ENCODE results near the gene CCBE1.

Gene CCBE1

DNA sequence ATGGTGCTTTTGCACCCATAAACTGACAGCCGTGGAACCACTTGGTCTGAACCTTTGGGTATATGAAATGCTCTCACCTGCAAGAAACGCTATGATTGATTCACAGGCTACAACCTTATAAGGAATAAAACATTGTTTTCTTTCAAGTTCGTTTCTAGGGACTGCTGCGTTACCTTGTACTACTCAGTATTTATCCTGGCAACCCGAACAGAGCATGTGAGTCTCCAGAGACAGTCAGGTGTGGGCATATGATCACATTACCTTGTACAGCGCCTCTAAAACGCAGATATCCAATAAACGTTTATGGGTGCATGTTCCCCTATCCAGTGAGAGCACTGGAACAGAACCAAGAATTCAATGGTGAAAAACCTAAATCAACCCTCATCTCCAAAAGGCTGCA is 1.7 kb downstream of the CCBE1 start:
- H3K4me3 ChIP-seq (ENCODE audit: low read depth, low read length) = no peak overlapping the region

DNA sequence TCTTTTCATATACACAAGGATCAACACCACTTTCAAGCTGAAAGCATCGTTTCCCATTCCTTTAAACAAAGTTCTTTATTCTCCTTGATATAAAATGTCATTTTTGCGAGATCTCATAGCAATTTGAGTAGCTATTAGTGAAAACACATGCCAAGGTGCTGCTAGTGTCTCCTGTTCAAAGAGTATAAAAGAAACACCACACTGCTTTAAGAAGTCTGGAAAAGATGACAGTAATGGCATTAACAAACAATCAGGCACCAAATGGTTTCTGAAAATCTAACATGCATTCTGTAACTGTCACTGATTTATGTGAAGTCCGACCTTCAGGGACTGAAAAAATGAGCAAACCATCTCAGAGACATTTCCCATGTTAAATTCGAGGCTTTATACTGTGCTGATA is 2.4 kb downstream of the CCBE1 start:
- DNase-seq (ENCODE audit: low read depth) = no peak
- TF ChIP-seq, protein P1, sequence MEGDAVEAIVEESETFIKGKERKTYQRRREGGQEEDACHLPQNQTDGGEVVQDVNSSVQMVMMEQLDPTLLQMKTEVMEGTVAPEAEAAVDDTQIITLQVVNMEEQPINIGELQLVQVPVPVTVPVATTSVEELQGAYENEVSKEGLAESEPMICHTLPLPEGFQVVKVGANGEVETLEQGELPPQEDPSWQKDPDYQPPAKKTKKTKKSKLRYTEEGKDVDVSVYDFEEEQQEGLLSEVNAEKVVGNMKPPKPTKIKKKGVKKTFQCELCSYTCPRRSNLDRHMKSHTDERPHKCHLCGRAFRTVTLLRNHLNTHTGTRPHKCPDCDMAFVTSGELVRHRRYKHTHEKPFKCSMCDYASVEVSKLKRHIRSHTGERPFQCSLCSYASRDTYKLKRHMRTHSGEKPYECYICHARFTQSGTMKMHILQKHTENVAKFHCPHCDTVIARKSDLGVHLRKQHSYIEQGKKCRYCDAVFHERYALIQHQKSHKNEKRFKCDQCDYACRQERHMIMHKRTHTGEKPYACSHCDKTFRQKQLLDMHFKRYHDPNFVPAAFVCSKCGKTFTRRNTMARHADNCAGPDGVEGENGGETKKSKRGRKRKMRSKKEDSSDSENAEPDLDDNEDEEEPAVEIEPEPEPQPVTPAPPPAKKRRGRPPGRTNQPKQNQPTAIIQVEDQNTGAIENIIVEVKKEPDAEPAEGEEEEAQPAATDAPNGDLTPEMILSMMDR (IDR thresholded peaks at IDR 0.05; ENCODE audit: control insufficient read depth, extremely low read depth, insufficient read depth) = no peak
- no peak overlapping the region for H3K4me3 ChIP-seq (ENCODE audit: low read depth, low read length)

More for the DNA sequence above, 1.7 kb downstream of the CCBE1 start:
- DNase-seq (ENCODE audit: low read depth) = no peak
- TF ChIP-seq, protein P1 (IDR thresholded peaks at IDR 0.05; ENCODE audit: control insufficient read depth, extremely low read depth, insufficient read depth) = no peak

DNA sequence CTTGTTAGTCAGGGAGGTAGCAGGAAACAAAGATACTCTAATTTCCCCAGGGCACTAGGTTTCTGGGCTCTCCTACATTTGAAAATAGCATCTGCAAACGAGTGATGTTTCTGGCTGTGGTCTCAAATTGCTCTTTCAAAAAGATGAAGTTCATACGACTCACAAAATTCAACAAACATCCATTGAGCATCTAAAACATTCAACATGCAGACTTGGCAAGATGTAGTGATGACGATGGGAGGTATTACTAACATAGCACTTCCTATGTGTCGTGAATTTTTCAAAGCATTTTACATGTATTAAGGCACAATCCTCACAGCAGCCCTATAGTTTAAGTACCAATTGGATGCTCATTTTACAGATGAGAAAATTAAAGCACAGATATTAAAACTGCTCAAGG is 5.2 kb downstream of the CCBE1 start:
- DNase-seq (ENCODE audit: low read depth) = no peak
- TF ChIP-seq, protein P1 (IDR thresholded peaks at IDR 0.05; ENCODE audit: control insufficient read depth, extremely low read depth, insufficient read depth) = no peak
- H3K4me3 ChIP-seq (ENCODE audit: low read depth, low read length) = no peak overlapping the region

DNA sequence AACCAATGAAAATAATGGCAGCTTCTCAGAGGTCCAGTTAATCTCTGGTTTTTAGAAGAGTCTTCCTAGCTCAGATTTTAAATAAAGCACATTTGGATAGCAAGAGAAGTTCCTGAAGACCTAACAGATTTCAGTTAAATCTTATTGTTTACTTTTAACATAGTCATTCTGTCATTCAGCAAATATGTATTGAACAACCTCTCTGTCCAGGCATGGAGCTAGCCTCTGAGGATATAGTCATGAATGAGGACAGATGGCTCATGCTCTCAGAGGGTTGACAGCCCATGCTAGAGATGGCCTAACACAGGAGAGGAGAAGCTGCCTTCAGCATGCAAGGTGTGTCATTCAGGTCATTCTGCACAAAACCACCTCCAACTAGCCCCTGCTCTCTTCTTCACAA is 6.2 kb downstream of the CCBE1 start:
- TF ChIP-seq, protein P1 (IDR thresholded peaks at IDR 0.05; ENCODE audit: control insufficient read depth, extremely low read depth, insufficient read depth) = no peak
- DNase-seq (ENCODE audit: low read depth) = peak; percentile 79
- H3K4me3 ChIP-seq (ENCODE audit: low read depth, low read length) = no peak overlapping the region

DNA sequence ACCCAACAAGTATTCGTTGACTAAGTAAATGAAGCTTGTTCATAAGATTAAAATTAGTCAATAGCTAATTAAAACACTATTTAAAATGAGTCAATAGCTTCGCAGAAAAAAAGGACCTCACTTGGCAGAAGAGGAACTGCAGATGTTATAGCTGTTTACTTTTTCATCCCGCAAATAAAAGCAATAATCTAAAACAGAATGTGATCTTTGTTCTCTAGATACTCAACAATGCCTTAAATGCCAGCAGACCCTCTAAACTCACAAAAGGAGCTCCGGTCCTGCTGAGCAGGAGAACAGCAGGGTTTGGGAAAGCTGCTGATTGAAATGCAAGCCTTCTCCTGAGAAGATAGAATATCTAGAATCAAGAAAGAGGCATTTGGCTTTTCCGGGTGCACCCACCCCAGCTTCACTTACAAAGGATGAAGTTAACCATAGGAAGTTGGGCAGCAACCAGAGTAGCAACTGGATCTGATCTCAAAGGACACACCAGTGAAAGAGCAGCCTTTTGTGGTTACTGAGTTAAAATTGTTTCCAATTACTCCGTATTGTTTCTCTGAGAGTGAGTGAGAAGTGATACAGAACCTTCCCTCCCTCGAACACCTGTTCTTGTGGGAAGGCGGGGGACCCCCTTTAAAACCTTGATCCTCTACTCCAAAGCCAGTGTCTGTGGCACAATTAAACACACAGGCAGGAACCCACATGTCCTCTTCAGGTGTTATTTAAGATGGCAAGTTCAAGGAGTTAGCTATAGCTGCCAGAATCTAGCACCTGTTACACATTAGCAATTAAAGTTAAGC is 6.8 kb downstream of the CCBE1 start:
- TF ChIP-seq, protein P1 (IDR thresholded peaks at IDR 0.05; ENCODE audit: control insufficient read depth, extremely low read depth, insufficient read depth) = no peak
- no peak overlapping the region for H3K4me3 ChIP-seq (ENCODE audit: low read depth, low read length)
- peak; percentile 22 for DNase-seq (ENCODE audit: low read depth)

DNA sequence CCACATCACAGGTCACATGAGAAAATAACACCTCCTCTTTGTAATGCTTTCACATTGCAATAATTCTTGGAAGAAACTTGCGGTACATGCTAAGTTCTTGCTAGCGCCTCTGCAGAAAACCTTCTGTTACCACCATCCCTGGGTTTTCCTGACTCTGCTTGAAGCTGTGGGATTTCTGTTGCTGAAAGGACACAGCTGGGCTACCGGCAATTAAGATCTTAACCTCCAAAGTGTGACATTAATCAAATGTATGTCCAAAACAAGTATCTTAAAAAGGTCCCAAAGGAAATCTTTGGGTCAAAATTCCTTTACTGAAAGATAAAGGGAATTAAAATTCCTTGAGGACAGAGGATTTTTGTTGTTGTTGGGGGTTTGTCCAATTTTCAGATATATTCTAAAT is 7.5 kb downstream of the CCBE1 start:
- TF ChIP-seq, protein P1 (IDR thresholded peaks at IDR 0.05; ENCODE audit: control insufficient read depth, extremely low read depth, insufficient read depth) = no peak
- no peak for DNase-seq (ENCODE audit: low read depth)
- H3K4me3 ChIP-seq (ENCODE audit: low read depth, low read length) = no peak overlapping the region

DNA sequence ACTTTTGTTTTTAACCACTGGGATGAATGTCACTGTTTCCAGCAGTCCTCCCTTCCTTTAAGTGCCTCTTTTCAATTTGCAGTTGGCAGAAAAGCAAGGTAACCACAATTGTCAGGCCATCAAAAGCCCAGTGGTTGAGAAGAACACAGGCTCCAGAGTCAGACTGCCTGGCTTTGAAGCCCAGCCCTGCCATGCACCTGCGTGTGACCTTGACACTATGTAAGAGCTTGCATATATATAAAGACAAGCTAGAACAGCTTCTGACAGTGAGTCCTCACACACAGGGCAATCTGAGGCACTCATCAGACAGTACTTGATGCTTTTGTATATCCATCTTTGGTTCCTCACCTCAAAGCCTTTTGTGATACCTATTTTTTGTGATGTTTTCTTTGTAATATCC is 11.0 kb downstream of the CCBE1 start:
- no peak for DNase-seq (ENCODE audit: low read depth)
- TF ChIP-seq, protein P1 (IDR thresholded peaks at IDR 0.05; ENCODE audit: control insufficient read depth, extremely low read depth, insufficient read depth) = no peak

More for the DNA sequence above, 11.0 kb downstream of the CCBE1 start:
- H3K4me3 ChIP-seq (ENCODE audit: low read depth, low read length) = no peak overlapping the region
